NK-92 treated with Interleukin-12 subunit alpha and Interleukin-12 subunit beta, amount 100 ng/mL, for 24 hours (cell line): ENCODE data around the gene IL27RA.
"Not testable (repeated sequence)": the region's sequence is repeated elsewhere in the genome, so short reads cannot be mapped to it uniquely, and the experiment has no call there.

Experiments used
- DNase-seq: peaks from one replicate; lab custom pipeline; 2025; lab: John Stamatoyannopoulos, UW

Gene IL27RA

GRCh38 chr19:13999085-13999484, 32.5 kb upstream of the IL27RA start:
- no peak for DNase-seq

GRCh38 chr19:14000691-14001375, 30.7 kb upstream of the IL27RA start:
- DNase-seq: no peak

GRCh38 chr19:14002571-14003250, 28.9 kb upstream of the IL27RA start:
- peak; percentile 20 for DNase-seq

GRCh38 chr19:14003251-14004055, 28.1 kb upstream of the IL27RA start:
- no peak for DNase-seq

GRCh38 chr19:14004619-14005348, 26.8 kb upstream of the IL27RA start:
- DNase-seq: no peak

- DNase-seq: peak; percentile 92
Observed at GRCh38 chr19:14005349-14006084, 26.0 kb upstream of the IL27RA start.

GRCh38 chr19:14006085-14006765, 25.3 kb upstream of the IL27RA start, which contains the start of gene RFX1:
TSS of gene RFX1 (minus strand) at chr19:14006320. CDS start at chr19:13993843, 12,477 bp downstream.
- DNase-seq: peak; percentile 100

- DNase-seq: peak; percentile 94
Observed at GRCh38 chr19:14006766-14007562, 24.6 kb upstream of the IL27RA start.

GRCh38 chr19:14012378-14012915, 19.1 kb upstream of the IL27RA start:
- DNase-seq: no peak

- DNase-seq: no peak
Observed at GRCh38 chr19:14015524-14016035, 16.0 kb upstream of the IL27RA start.

- DNase-seq: no peak
Observed at GRCh38 chr19:14019100-14019499, 12.5 kb upstream of the IL27RA start.

GRCh38 chr19:14019739-14020138, 11.8 kb upstream of the IL27RA start:
- DNase-seq: not testable (repeated sequence)

- no peak for DNase-seq
Observed at GRCh38 chr19:14021474-14021873, 10.1 kb upstream of the IL27RA start.

GRCh38 chr19:14022469-14022868, 9.1 kb upstream of the IL27RA start:
- no peak for DNase-seq

- DNase-seq: no peak
Observed at GRCh38 chr19:14023404-14024235, 7.9 kb upstream of the IL27RA start.

GRCh38 chr19:14026652-14027192, 4.8 kb upstream of the IL27RA start:
- DNase-seq: not testable (repeated sequence)

- DNase-seq: no peak
Observed at GRCh38 chr19:14027856-14028450, 3.6 kb upstream of the IL27RA start, which contains the start of gene RLN3. TSS of gene RLN3 (plus strand) at chr19:14028148. CDS start at chr19:14028205, 57 bp downstream.

- DNase-seq: no peak
Observed at GRCh38 chr19:14028901-14029300, 2.7 kb upstream of the IL27RA start.
